HG03135 (cell line): ENCODE results near the gene ITPRIPL2.

Experiments used
- ATAC-seq: cut with Tn5 transposase; IDR thresholded peaks from one replicate; pipeline ENCODE4 v1.9.1; 2021; ENCODE audit warnings: mild to moderate bottlenecking, moderate library complexity; ENCODE audit not compliant: unreplicated experiment

ITPRIPL2 gene

DNA sequence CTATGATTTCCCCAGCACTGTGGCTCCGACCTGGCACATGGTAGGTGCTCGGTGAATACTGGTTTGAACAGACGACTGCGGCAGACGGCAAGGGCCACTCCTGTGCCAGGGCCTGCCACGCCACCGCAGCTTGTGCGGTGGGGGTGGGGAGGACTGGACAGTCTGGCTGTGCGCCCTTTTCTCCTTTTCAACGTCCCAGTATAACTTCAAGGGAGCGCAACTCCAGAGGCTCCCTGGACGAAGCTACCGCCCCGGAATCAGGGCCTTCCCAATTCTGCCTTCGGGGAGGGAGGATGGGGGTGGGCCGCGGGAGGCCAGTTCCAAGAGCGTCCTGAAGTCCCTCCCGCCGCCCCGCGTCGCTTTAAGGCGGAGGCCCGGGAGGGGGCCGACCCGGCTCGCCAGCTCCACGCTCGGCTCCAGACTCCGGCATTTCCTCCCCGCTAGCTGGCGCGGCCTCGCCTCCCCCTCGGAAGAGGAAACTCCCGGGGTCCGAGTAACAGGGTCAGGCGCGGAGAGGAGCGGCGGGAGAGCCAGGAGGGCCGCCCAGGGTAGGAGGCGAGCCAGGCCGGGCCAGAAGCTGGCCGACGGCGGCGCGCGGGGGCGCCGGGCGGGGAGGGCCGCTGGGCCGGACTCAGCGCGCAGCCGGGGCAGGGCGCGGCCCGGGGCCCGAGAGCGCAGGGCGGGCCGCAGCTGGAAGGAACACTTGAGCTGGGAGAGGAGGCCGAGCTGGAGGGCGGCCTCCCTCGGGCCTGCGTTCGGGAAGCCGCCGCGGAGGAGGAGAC is at the start of gene ITPRIPL2:
TSS of gene ITPRIPL2 (plus strand) at position 388 of the 782 bp plus-strand sequence. CDS start 498 bp downstream, outside the sequence.
- ATAC-seq: no peak

DNA sequence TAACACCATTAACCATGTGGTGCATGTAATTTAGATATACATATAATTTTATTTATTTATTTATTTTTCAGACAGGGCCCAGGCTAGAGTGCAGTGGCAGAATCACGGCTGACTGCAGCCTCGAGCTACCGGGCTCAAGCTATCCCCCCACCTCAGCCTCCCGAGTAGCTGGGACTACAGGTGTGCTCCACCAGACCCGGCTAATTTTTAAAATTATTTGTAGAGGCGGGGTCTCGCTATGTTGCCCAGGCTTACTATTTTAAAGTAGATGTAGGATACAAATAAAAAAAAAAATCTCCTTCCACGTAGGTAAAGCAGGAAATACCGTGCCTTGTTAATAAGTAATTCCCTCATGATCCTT is 46.8 kb upstream of the ITPRIPL2 start:
- no peak for ATAC-seq

DNA sequence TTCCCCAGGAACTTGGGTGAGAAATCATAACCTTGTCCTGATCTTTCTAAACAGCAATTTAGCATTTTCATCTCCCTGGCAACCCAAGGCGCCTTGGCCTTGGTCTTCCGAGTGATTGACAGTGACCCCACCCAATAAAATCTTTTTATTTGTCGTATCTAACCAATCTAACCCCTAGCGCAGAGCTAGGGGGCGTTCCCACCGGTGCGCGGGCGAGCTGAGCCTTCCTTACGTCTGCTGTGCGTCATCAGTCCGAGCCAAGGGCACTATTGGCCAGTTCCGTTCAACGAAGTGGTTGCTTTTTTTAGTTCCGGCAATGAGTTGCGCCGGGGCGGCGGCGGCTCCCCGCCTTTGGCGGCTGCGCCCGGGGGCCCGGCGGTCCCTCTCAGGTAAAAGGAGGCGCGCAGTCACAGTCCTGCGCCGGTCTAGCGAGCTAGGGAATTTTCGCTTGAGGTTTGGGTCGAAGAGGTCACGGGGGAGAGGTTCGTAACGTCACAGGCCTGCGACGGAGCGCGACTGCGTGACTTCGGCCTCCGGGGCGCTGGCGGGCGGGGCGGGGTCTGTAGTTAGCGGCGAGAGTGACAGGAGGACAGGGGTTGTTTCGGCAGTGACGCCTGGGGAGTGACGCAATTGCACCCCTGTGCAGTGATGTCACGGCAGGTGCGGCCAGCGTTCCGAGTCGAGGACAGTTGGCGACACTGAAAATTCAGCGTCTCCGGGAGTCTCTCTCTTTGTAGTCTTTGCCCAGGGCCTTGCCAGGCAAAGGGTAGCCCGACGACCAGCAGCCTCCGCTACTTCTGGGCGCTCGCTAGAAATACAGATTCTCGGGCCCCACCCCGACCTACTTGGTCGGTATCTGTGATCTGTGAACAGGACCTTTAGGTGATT is 46.2 kb upstream of the ITPRIPL2 start, which contains the start of gene COQ7:
TSS of gene COQ7 (plus strand) at position 266 of the 888 bp plus-strand sequence. CDS start at position 317, 51 bp downstream.
- peak; percentile 85 for ATAC-seq

DNA sequence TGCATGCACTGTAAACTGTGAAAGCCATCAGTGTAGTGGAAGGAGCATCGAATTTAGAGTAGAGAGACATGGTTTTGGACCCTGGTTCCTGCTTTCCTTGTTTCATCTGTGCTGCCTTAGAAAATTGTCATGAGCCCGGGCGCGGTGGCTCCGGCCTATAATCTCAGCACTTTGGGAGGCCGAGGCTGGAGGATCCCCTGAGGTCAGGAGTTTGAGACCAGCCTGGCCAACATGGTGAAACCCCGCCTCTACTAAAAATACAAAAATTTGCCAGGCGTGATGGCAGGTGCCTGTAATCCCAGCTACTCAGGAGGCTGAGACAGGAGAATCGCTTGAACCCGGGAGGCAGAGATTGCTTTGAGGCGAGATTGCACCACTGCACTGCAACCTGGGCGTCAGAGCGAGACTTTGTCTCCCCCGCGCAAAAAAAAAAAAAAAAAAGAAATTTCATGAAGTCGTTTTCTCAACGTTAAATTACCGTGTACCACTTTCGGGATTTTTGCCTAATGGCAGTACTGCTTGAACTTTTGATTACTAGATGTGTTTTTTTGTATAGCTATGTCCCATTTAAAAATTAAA is 45.4 kb upstream of the ITPRIPL2 start:
- ATAC-seq: no peak

DNA sequence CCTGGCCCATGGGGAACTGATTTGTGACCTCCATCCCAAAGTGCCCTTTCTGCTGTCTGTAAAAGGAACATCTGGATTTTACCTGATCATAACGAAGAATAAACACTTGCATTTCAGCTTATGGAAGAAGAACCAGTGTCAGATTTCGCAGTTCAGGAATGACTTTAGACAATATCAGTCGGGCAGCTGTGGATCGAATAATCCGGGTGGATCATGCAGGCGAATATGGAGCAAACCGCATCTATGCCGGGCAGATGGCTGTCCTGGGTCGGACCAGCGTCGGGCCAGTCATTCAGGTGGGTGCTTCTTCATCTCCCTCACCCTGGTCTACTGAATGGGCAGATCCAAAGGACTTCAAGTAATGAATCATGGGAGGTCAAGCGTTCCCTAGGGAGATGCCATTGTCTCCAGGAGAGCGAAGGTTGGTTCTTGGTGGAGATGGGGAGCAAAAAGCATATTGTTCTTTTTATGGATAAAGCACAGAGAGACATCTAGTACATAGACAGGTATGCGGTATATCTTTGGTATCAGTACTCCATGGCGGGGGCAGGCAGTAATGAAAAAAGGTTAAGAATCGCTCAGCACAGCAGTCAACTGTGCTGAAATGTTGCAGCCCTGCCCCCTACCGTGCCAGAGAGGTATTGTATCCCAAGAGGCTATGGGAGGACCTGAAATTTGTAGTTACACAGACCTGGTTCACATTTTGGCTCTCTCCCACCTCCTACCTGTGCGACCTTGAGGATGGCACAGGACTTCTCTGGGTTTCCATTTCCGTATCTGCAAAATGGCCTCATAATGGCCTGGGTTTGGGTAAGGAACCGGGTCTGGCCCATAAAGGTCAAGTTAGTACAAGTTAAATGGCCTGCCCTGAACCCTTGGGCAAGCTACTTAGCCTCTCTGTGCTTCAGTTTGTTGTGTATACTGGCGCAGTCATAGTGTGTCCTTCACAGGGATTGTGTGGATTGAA is 41.7 kb upstream of the ITPRIPL2 start:
- no peak for ATAC-seq

DNA sequence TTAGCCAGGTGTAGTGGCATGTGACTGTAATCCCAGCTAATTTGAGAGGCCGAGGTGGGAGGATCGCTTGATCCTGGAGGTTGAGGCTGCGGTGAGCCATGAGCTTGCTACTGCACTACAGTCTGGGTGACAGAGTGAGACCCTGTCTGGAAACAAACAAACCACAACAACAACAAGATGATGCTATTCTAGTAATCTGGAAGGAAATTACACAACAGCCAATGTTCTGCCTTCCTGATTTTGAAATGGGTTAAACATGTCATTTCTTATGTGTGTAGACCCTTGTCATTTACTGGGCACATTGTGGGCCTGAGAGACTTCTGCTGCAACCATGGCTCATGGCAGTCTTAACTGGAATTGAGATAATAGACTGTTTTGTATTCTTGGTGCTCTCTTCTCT is 40.4 kb upstream of the ITPRIPL2 start:
- no peak for ATAC-seq

DNA sequence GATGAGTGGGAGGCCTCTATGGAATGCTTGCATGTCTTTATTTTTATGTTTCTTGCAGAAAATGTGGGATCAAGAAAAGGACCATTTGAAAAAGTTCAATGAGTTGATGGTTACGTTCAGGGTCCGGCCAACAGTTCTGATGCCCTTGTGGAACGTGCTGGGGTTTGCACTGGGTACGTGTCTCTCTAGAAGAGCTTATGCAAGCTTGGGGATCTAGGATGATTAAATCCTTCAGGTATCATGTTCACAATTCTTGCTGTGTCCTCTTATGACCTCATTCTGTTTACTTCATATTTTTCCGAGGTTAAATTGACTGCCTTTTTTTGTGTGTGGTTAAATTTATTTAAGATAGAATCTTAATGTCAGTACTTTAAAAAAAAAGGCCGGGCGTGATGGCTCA is 39.9 kb upstream of the ITPRIPL2 start:
- no peak for ATAC-seq

DNA sequence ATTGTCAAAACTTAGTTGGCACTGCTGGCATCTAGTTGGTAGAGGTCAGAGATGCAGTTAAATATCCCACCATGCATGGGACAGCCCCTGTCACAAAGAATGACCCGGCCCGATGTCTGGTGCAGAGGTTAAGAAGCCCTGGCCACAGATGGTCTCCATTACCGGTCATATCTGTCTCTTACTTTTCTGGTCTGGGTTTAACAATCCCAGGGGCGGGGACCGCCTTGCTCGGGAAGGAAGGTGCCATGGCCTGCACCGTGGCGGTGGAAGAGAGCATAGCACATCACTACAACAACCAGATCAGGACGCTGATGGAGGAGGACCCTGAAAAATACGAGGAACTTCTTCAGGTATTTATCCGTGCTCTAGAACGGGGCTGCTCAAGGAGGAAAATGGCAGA is 38.3 kb upstream of the ITPRIPL2 start:
- no peak for ATAC-seq

DNA sequence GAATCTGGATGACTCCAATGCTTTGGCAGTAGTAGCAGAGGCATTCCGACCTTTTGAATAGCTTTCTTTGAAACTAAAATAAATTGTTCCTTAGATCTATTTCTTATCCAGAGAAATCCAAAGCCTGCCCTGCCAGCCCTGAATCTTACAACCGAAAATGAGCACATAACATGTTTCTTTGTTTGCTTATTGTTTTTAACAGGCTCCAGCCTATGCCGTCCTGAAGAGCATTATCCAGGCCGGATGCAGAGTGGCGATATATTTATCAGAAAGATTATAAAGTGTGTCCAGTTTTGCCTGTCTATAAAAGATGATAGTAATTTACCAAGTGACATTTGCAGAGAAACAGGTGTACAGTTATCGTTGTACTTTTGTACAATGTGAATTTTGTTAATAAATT is 35.9 kb upstream of the ITPRIPL2 start:
- no peak for ATAC-seq

DNA sequence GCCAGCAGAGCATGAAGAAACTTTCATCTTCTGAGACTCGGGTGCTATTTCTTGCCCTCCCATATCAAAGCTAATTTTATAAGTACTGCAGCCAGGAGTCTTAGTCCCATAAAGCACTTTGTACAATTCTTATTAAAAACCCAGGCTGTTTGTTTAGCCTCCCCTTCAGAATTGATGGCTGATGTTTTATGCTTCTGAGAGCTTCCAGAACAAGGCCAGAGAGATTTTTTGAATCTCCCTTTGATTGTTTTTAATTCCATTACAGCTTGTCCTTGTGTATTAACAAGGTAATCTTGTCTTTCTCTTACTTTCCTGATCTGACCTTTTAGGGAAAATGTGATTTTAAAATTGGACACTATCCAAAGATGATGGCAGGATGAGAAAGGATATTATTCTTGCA is 30.1 kb upstream of the ITPRIPL2 start:
- no peak for ATAC-seq

DNA sequence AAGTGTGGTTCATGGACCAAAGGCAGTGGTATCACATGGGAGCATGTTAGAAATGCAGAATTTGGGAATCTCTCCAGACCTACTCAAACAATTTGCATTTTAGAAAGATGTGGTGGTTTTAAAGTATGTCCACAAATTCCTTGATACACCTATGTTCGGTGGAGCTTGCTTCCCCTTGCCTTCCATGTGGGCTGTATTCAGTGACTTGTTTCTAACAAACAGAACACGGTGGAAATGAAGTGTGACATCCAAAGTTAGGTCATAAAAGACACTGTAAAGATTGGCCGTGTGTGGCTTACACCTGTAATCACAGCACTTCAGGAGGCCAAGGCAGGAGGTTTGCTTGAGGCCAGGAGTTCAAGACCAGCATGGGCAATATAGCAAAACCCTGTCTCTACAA is 29.6 kb upstream of the ITPRIPL2 start:
- ATAC-seq: no peak

DNA sequence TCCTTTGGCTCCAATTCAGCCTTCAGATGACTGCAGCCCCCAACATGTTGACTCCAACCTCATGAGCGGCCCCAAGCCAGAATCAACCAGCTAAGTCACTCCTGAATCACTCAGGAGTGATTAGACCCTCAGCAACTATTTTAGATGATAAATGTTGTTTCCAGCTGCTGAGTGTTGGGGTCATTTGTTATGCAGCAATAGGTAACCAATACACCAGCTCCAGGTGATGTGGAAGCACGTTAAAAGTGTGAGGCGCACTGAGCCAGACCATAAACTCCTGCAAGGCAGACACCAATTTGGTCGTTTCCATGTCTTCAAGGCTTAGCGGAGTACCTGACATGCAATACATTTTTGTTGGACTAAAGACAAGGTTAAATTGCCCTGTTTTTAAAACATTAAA is 28.9 kb upstream of the ITPRIPL2 start:
- ATAC-seq: no peak

DNA sequence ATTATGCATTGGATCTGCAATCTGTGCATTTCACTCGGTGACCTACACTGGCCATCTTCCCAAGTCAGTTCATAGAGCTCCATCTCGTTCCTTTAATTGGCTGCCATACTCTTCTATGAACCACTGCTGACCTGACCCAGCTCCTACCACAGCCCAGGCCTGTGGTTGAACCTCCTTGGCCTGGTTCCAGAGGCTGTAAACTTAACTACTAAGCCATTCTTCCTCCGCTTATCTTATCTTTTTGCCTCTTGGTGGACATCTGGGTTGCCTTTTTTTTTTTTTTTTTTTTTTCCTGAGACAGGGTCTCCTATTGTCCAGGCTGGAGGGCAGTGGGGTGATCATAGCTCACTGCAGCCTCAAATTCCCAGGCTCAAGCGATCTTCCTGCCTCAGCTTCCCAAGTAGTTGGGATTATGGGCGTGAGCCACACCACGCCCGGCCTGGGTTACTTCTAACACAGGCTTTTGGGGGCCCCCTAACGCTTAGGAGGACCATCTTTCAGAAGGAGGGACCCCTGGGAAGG is 28.0 kb upstream of the ITPRIPL2 start:
- ATAC-seq: no peak

DNA sequence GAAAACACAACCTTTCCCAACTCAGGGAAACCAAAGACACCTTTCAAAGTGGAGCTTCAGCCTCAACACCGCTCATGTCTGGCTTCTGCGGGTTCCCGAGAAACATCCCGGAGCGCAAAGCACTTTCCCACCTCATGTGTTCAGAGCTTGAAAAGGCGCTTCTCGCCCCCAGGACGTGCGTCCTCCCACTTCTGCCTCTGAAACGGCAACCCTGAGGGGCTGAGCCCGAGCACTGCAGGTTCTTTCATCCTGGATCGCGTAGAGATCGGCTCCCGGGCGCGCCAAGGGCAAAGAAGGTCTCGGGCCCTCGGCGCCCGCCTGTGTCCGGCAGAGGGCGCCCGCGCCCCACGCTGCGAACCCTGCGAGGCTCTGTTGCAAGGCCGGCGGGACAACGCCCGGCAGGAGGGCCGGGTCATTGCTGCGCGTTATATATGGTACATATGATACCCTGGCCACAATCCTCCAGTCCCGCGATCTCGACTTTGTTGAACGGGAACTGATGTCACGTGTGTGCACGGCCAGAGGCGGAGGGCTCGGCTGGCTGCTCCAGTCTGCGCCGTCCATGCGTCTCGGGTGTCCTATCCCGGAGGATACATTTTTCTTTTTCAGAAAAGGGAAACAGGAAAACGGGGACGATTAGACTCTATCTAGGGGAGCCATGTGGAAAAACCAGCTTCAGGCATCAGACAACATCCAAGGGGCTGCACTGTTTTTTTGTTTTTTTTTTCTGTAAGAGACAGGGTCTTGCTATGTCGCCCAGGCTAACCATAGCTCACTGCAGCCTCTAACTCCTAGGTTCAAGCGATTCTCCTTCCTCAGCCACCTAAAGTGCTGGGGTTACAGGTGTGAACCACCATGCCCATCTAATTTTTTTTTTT is 27.2 kb upstream of the ITPRIPL2 start:
- peak; percentile 87 for ATAC-seq

DNA sequence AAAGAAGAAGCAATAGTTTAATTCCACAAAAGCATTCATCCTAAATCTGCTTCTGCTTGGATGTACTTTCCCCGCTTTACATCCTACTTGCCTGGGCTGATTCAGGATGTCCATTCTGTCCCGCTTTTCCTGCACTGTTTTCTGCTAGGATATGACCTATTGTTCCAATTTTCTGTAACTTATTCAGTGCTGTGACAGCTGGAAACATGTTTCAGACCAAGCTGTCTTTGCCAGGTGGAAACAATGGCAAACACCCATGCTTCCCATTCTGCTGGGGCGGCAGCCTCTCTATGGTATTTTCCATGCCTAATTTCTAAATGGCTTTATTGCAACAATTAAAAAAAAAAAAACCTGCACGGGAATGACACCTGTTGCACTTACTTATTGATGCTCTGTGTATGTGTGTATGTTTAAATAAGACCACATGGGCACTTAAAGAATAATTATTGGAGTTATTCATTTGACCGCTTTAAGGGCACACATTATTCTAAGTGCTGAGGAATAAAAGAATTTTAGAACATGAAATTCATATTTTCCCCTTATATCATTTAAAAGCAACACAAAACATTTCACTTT is 25.3 kb upstream of the ITPRIPL2 start:
- ATAC-seq: no peak

DNA sequence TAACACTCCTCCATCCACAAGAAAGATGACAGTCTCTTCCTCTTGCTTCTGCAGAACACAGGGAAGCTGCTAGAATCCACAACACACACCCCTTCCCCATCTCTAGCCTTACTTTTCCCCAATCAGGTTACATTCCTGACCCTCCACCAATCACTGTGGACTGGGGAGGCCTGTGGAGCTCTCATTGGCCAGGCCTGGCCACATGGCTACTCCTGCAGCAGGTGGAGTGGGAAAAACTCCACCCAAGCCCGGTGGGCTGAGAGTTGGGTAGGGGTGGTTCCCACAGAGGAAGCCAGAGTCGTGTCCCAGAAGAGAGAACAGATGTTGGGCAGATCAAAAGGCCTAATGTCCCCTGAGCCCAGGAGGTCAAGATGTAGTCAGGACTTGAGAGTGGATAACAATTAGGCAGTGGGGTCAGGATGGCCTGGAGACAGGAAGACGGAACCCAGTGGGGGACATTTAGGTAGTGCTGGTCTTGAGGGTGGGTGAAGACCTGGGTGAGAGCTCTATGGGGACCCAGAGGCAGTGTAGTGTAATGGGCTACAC is 24.3 kb upstream of the ITPRIPL2 start:
- no peak for ATAC-seq

DNA sequence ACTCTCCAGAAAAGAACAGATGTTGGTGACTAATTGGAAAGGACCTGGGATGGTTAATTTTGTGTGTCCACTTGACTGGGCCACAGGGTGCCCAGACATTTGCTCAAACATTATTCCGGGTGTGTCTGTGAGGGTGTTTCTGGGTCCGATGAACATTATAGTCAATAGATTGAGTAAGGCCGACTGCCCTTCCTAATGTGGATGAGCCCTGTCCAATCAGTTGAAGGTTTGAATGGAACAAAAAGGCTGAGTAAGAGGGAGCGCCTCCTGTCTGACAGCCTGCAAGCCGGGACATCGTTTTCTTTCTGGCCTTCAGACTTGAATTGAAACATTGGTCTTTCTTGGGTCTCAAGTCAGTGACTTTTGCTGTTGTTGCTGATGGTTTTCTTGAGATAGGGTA is 22.8 kb upstream of the ITPRIPL2 start:
- no peak for ATAC-seq

DNA sequence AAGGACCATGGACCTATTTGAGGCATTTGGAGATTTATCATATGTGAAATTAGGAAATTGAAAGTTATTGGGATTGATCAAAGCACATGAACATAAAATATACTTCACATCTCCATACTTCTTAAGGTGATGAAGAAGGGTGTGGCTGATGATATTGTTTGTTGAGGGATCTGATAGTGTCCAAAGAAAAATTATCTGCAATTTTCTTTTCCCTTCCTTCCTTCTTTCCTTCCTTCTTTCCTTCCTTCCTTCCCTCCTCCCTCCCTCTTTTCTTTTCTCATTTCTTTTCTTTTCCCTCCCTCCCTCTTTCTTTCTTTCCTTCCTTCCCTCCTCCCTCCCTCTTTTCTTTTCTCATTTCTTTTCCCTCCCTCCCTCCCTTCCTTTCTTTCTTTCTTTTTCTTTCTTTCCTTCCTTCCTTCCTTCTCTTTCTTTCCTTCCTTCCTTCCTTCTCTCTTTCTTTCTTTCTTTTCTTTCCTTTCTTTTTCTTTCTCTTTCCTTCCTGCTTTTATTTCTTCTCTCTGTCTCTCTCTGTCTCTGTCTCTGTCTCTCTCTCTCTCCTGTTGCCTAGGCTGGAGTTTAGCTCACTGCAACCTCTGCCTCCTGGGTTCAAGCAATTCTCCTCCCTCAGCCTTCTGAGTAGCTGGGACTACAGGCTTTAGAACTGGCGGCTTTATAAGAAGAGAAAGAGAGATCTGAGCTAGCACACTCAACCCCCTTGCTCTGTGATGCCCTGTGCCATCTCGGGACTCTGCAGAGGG is 20.9 kb upstream of the ITPRIPL2 start:
- ATAC-seq: no peak
